ENCODE results near the gene ZNF592. TPM values are rescaled to one million over a fixed set of nuclear protein-coding genes. Genes with fewer than 3 reads are reported as not detected.

The ZNF592 gene
- total and polyA plus RNA-seq, 2 of the 13 experiments (the other 11 are each of a cell fraction or from before 2014, with no cell fraction given): 8.2 to 9.8 TPM

GRCh38 chr15:84819291-84819768 lies 70.9 kb downstream of the ZNF592 start:
- intact Hi-C loops (cut with micrococcal nuclease; ENCODE audit: unreplicated experiment): loop anchor here (2.0 to 10.0 kb wide), 3 partner anchors 65 to 231 kb away; partner anchors contain the start of genes NMB and WDR73
- DNase-seq (ENCODE audit: low spot score): peak; percentile 49
- ChIA-PET POLR2A (interaction anchor here (1.0 to 2.0 kb wide), 6 partner anchors 9 to 219 kb away, joined by 3 to 6 read pairs (median 5); partner anchors contain the start of gene SEC11A), CTCF (ENCODE audit: low intra/inter-chr PET ratio, low total read pairs) (no interaction called here)
- WGBS (ENCODE audit: low lambda C conversion rate): 19% methylated on average over 2 of the region's 3 CpGs
- Histone ChIP-seq H3K4me3 (replicated peaks in 1 of 3; ENCODE audit: insufficient read depth in 1 of 3, low read depth in 2 of 3, low read length in 3 of 3) (peak overlapping the region in 2 of 3 experiments; percentile 12 to 45; a peak in 3 of 6 replicates), H3K36me3 (replicated peaks in 1 of 2; ENCODE audit: control insufficient read depth in 1 of 2, insufficient read depth in 2 of 2, low read length in 2 of 2) (no peaks in the 10 kb centered on the region), H3K27me3 (ENCODE audit: control insufficient read depth in 1 of 2, insufficient read depth in 2 of 2, low read length in 2 of 2) (no peaks in the 10 kb centered on the region), H3K4me2 (ENCODE audit: low read depth, low read length) (peak overlapping the region; percentile 78), H4K20me1 (ENCODE audit: insufficient read depth, low read length) (no peaks in the 10 kb centered on the region), H3K9me3 (ENCODE audit: low read length) (no peaks in the 10 kb centered on the region), H3K27ac (ENCODE audit: extremely low read length, insufficient read depth, low read length) (peak overlapping the region; percentile 28), H2AFZ (ENCODE audit: low read length) (no peak overlapping the region), H3K4me1 (ENCODE audit: insufficient read depth, low read length) (peaks cover 61% of the 10 kb centered on the region), H3K9ac (ENCODE audit: insufficient read depth, low read depth, low read length) (peak overlapping the region; percentile 11; the same call in 1 of the 2 replicates), H3K79me2 (ENCODE audit: insufficient read depth, low read length) (no peaks in the 10 kb centered on the region)
- peak; percentile 72 for FAIRE-seq
- ATAC-seq: peak; percentile 70
- no TSS peak for BruUV-seq (replicated peaks)
- in situ Hi-C loops (cut with HindIII; ENCODE audit: extremely low pct_ligation_motif_present, low pct_unique_long_range_greater_than_20kb): no loop called here
- TF ChIP-seq GMEB2 (CRISPR knock-in tag; IDR thresholded peaks at IDR 0.05; ENCODE audit: low read depth): no peak
- peak; percentile 8; the same call in 1 of the 2 replicates for TF ChIP-seq GATAD1 (CRISPR knock-in tag; IDR thresholded peaks at IDR 0.05)
- TF ChIP-seq KAT7 (CRISPR knock-in tag; IDR thresholded peaks at IDR 0.05; ENCODE audit: borderline replicate concordance): no peak
- TF ChIP-seq MTF1 (CRISPR knock-in tag; IDR thresholded peaks at IDR 0.05): no peak
- TF ChIP-seq HNF4G (IDR thresholded peaks at IDR 0.05; ENCODE audit: borderline replicate concordance, low read depth, low read length): peak; percentile 21; the same call in 1 of the 2 replicates
- no peak for TF ChIP-seq HNF4G (CRISPR knock-in tag; IDR thresholded peaks at IDR 0.05; ENCODE audit: borderline replicate concordance, low read depth)
- 0 out of 2 replicates have a peak, but pooled peaks have one; percentile 32 for TF ChIP-seq POGK (CRISPR knock-in tag; conservative IDR thresholded peaks at IDR 0.05)
- peak; percentile 30; the same call in 1 of the 2 replicates for TF ChIP-seq ZNF362 (CRISPR knock-in tag; IDR thresholded peaks at IDR 0.05; ENCODE audit: borderline replicate concordance)
- TF ChIP-seq ZNF337 (CRISPR knock-in tag; IDR thresholded peaks at IDR 0.05; ENCODE audit: borderline replicate concordance, low read depth): no peak
- no peak for TF ChIP-seq GLI4 (CRISPR knock-in tag; IDR thresholded peaks at IDR 0.05; ENCODE audit: borderline replicate concordance)
- no peak for TF ChIP-seq MYPOP (CRISPR knock-in tag; IDR thresholded peaks at IDR 0.05)
- peak; percentile 36 for TF ChIP-seq CTCF (CRISPR knock-in tag; IDR thresholded peaks at IDR 0.05)
- no peak for TF ChIP-seq KDM5A (IDR thresholded peaks at IDR 0.05; ENCODE audit: borderline replicate concordance, low read length)
- TF ChIP-seq HNRNPLL (IDR thresholded peaks at IDR 0.05; ENCODE audit: low read depth, low read length, poor library complexity, severe bottlenecking): no peak
